Spinal cord (tissue), 10 donors: ENCODE measurements around the gene TMEM145. TPM values are rescaled to one million over a fixed set of nuclear protein-coding genes. Genes with fewer than 3 reads are reported as not detected.

Source experiments
- DNase-seq, 6 donors: peaks; one replicate each; pipeline versions ENCODE4 v3.0.0 to v3.0.0-alpha.2; 2013 to 2015; ENCODE audit warnings: low spot score in 6 of 6, low read depth in 4 of 6
- H3K27ac ChIP-seq: one replicate; pipeline ENCODE4 v1.5.1; 2013; ENCODE audit warnings: low read depth, low read length, control low read depth
- H3K27me3 ChIP-seq: one replicate; pipeline ENCODE4 v1.6.1; 2013; ENCODE audit warnings: low read length; ENCODE audit not compliant: control insufficient read depth, insufficient read depth
- H3K36me3 ChIP-seq: one replicate; pipeline ENCODE4 v1.6.1; 2013; ENCODE audit warnings: low read length; ENCODE audit not compliant: control insufficient read depth, insufficient read depth
- H3K4me1 ChIP-seq: one replicate; pipeline ENCODE4 v1.6.1; 2013; ENCODE audit warnings: low read length; ENCODE audit not compliant: control insufficient read depth, insufficient read depth
- H3K4me3 ChIP-seq: one replicate; pipeline ENCODE4 v1.5.1; 2013; ENCODE audit warnings: low read depth, low read length, control low read depth
- H3K9me3 ChIP-seq: one replicate; pipeline ENCODE4 v1.6.1; 2013; ENCODE audit warnings: low read length; ENCODE audit not compliant: control insufficient read depth, insufficient read depth
- WGBS: methylation state at CpG from one replicate; pipeline ENCODE4 v1.1.5; 2013; ENCODE audit warnings: missing lambda C conversion rate; ENCODE audit not compliant: insufficient coverage; 5-methylcytosine and 5-hydroxymethylcytosine counted together
- polyA plus RNA-seq, 2 donors: library from polyadenylated mRNA; unstranded; fragments of 120-200 nt; gene quantifications; one replicate each; pipeline ENCODE4 v1.2.1, GENCODE V29; 2013; ENCODE audit not compliant: insufficient read length in 2 of 2
- total RNA-seq, 2 donors: library from RNA; depleted of rRNA in 1 of 2; stranded (reverse); fragments of 120-200 nt in 1 of 2; fragments of >200 nt in 1 of 2; gene quantifications; one replicate each; pipeline versions ENCODE4 v1.2.3 to v1.2.4, GENCODE V29; 2013 to 2014
- donor health status: healthy.

Gene TMEM145
- total and polyA plus RNA-seq, 4 donors: 11.5 to 119 (median 69.0) TPM

GRCh38 chr19:42283188-42284065, 29.7 kb upstream of the TMEM145 start:
- Histone ChIP-seq H3K9me3 (no peaks in the 10 kb centered on the region), H3K27ac (peak overlapping the region; percentile 97), H3K36me3 (peaks cover 34% of the 10 kb centered on the region), H3K4me3 (peak overlapping the region; percentile 48), H3K27me3 (no peaks in the 10 kb centered on the region), H3K4me1 (peaks cover 65% of the 10 kb centered on the region)
- DNase-seq: peak; percentile 82 to 99 (median 94)
- WGBS: 4% methylated on average over 55 of the region's 74 CpGs

GRCh38 chr19:42284066-42284501, 29.0 kb upstream of the TMEM145 start:
- DNase-seq: peak in 3 of 6 donors; percentile 60 to 90 (median 88)
- Histone ChIP-seq H3K27ac (no peak overlapping the region), H3K4me3 (no peak overlapping the region), H3K36me3 (peaks cover 36% of the 10 kb centered on the region), H3K27me3 (no peaks in the 10 kb centered on the region), H3K9me3 (no peaks in the 10 kb centered on the region), H3K4me1 (peaks cover 58% of the 10 kb centered on the region)
- under 1% methylated on average over 60 of the region's 76 CpGs for WGBS

- Histone ChIP-seq H3K27ac (peak overlapping the region; percentile 83), H3K4me3 (peak overlapping the region; percentile 73), H3K36me3 (peaks cover 43% of the 10 kb centered on the region), H3K27me3 (no peaks in the 10 kb centered on the region), H3K9me3 (no peaks in the 10 kb centered on the region), H3K4me1 (peaks cover 52% of the 10 kb centered on the region)
- peak in 2 of 6 donors; percentile 27 to 47 for DNase-seq
- WGBS: under 1% methylated on average over 39 of the region's 41 CpGs
These were observed 28.3 kb upstream of the TMEM145 start for GRCh38 chr19:42284591-42285341.

- no peaks in the 10 kb centered on the region for H3K27me3 ChIP-seq
- WGBS: 50% methylated on average over 3 of the region's 5 CpGs
- DNase-seq: peak in 1 of 6 donors; percentile 25
- H3K4me3 ChIP-seq: peak overlapping the region; percentile 73
- no peaks in the 10 kb centered on the region for H3K9me3 ChIP-seq
- H3K4me1 ChIP-seq: peaks cover 52% of the 10 kb centered on the region
- peak overlapping the region; percentile 83 for H3K27ac ChIP-seq
- H3K36me3 ChIP-seq: peaks cover 51% of the 10 kb centered on the region
These were observed 27.6 kb upstream of the TMEM145 start for GRCh38 chr19:42285541-42285941.

GRCh38 chr19:42285988-42286348, 27.1 kb upstream of the TMEM145 start:
- peak overlapping the region; percentile 73 for H3K4me3 ChIP-seq
- peak overlapping the region; percentile 40 for H3K27ac ChIP-seq
- peaks cover 50% of the 10 kb centered on the region for H3K4me1 ChIP-seq
- DNase-seq: no peak
- no peaks in the 10 kb centered on the region for H3K27me3 ChIP-seq
- peaks cover 55% of the 10 kb centered on the region for H3K36me3 ChIP-seq
- H3K9me3 ChIP-seq: no peaks in the 10 kb centered on the region
- WGBS: 29% methylated on average over 4 of the region's 6 CpGs

GRCh38 chr19:42286349-42287016, 26.6 kb upstream of the TMEM145 start:
- Histone ChIP-seq H3K9me3 (no peaks in the 10 kb centered on the region), H3K36me3 (peaks cover 60% of the 10 kb centered on the region), H3K4me3 (peak overlapping the region; percentile 73), H3K4me1 (peaks cover 45% of the 10 kb centered on the region), H3K27me3 (no peaks in the 10 kb centered on the region), H3K27ac (peak overlapping the region; percentile 40)
- 33% methylated on average over 6 of the region's 13 CpGs for WGBS
- peak in 1 of 6 donors; percentile 58 for DNase-seq

- H3K27ac ChIP-seq: no peak overlapping the region
- no peak overlapping the region for H3K4me3 ChIP-seq
- peaks cover 38% of the 10 kb centered on the region for H3K4me1 ChIP-seq
- peaks cover 67% of the 10 kb centered on the region for H3K36me3 ChIP-seq
- H3K9me3 ChIP-seq: no peaks in the 10 kb centered on the region
- no peaks in the 10 kb centered on the region for H3K27me3 ChIP-seq
- 94% methylated on average over 27 of the region's 30 CpGs for WGBS
- no peak for DNase-seq
These were observed 25.9 kb upstream of the TMEM145 start for GRCh38 chr19:42287017-42287826.

GRCh38 chr19:42287827-42288107, 25.3 kb upstream of the TMEM145 start:
- no peak for DNase-seq
- WGBS: 89% methylated on average over 7 of the region's 10 CpGs
- Histone ChIP-seq H3K27ac (no peak overlapping the region), H3K4me1 (peaks cover 34% of the 10 kb centered on the region), H3K36me3 (peaks cover 73% of the 10 kb centered on the region), H3K27me3 (no peaks in the 10 kb centered on the region), H3K4me3 (no peak overlapping the region), H3K9me3 (no peaks in the 10 kb centered on the region)

- H3K27me3 ChIP-seq: no peaks in the 10 kb centered on the region
- no peak overlapping the region for H3K4me3 ChIP-seq
- 93% methylated on average over 2 of the region's 4 CpGs for WGBS
- H3K4me1 ChIP-seq: peaks cover 28% of the 10 kb centered on the region
- H3K9me3 ChIP-seq: no peaks in the 10 kb centered on the region
- H3K36me3 ChIP-seq: peaks cover 79% of the 10 kb centered on the region
- DNase-seq: no peak
- H3K27ac ChIP-seq: no peak overlapping the region
These were observed 24.7 kb upstream of the TMEM145 start for GRCh38 chr19:42288387-42288786.
